Thyroid gland (tissue), 4 donors: ENCODE data around the gene CRYBG2.

ENCODE experiments used
- CTCF ChIP-seq, 6 experiments: fragments of 200-600 bp in 3 of 6; fragments of 450-650 bp in 3 of 6; sonication (generic) in 3 of 6; IDR thresholded peaks; one replicate each; pipeline ENCODE4 v1.5.1; 2016 to 2019; ENCODE audit warnings: antibody characterized with exemption in 6 of 6, mild to moderate bottlenecking in 2 of 6, inconsistent platforms in 1 of 6, moderate library complexity in 1 of 6
- POLR2A ChIP-seq, 2 donors: fragments of 450-650 bp; IDR thresholded peaks; one replicate each; pipeline ENCODE4 v1.6.1; 2017; ENCODE audit warnings: antibody characterized with exemption in 2 of 2, mild to moderate bottlenecking in 2 of 2, moderate library complexity in 1 of 2

GRCh38 chr1:26346274-26347033 lies 7.5 kb downstream of the CRYBG2 start:
- no peak for TF ChIP-seq CTCF (IDR thresholded peaks at IDR 0.05)
- TF ChIP-seq POLR2A (IDR thresholded peaks at IDR 0.05) = no peak
